Measurements from ENCODE around the gene SORBS1. TPM values are rescaled to one million over a fixed set of nuclear protein-coding genes. Genes with fewer than 3 reads are reported as not detected.

The SORBS1 gene
- total and polyA plus RNA-seq, 9 of the 15 experiments (the other 6 are each of a cell fraction or from before 2014, with no cell fraction given) = 2.0 to 13.3 (median 6.5) TPM

- FAIRE-seq (peak; percentile 49), ATAC-seq (no peak), DNase-seq (ENCODE audit: extremely low read depth in 1 of 4, low spot score in 3 of 4) (no peak)
- Histone ChIP-seq H3K4me3 (no peak overlapping the region), H3K9me1 (ENCODE audit: control insufficient read depth, insufficient read depth, low read length) (peaks cover 4% of the 10 kb centered on the region), H4K20me1 (replicated peaks; ENCODE audit: control insufficient read depth, insufficient read depth, low read length) (peaks cover 15% of the 10 kb centered on the region), H2AFZ (ENCODE audit: low read depth, low read length) (no peak overlapping the region), H3K4me1 (replicated peaks in 1 of 2; ENCODE audit: control insufficient read depth in 2 of 2, insufficient read depth in 2 of 2, low read length in 2 of 2) (peaks cover 18 to 36% of the 10 kb centered on the region in 2 experiments), H3K27me3 (ENCODE audit: control insufficient read depth in 2 of 2, insufficient read depth in 2 of 2, low read length in 2 of 2) (no peaks in the 10 kb centered on the region), H3K79me2 (ENCODE audit: control insufficient read depth, insufficient read depth, low read length) (peaks cover 82% of the 10 kb centered on the region), H3K9me3 (replicated peaks; ENCODE audit: control insufficient read depth, insufficient read depth, low read depth, low read length) (no peaks in the 10 kb centered on the region; the same call in 1 of the 2 replicates), H3K36me3 (ENCODE audit: control insufficient read depth, insufficient read depth, low read length) (peaks cover 4% of the 10 kb centered on the region; the same call in 1 of the 3 replicates), H3K4me2 (ENCODE audit: insufficient read depth, low read length) (no peak overlapping the region), H3K27ac (ENCODE audit: extremely low read depth, low read depth, low read length) (no peak overlapping the region), H3K9ac (ENCODE audit: insufficient read depth in 1 of 2, low read depth in 2 of 2, low read length in 2 of 2) (no peak overlapping the region)
- ChIA-PET CTCF (ENCODE audit: low intra/inter-chr PET ratio) (no interaction called here), POLR2A (interaction anchor here (0.7 to 1.2 kb wide), 3 partner anchors 9 to 13 kb away, joined by 3 to 4 read pairs (median 3); no protein-coding TSS in a partner anchor)
- in situ Hi-C loops (cut with MboI) = no loop called here
- 91% methylated on average over 1 of the region's 1 CpG for WGBS (ENCODE audit: insufficient coverage, low coverage, missing lambda C conversion rate)
- no TSS peak for BruUV-seq (replicated peaks)
- intact Hi-C loops (cut with micrococcal nuclease) = no loop called here
- no peak for TF ChIP-seq CREB5 (CRISPR knock-in tag; IDR thresholded peaks at IDR 0.05)
- no peak for TF ChIP-seq KLF16 (IDR thresholded peaks at IDR 0.05)
- no peak for TF ChIP-seq ZNF224 (CRISPR knock-in tag; IDR thresholded peaks at IDR 0.05)
- peak; percentile 59 for TF ChIP-seq REST (IDR thresholded peaks at IDR 0.05; ENCODE audit: borderline replicate concordance)
- TF ChIP-seq REST (CRISPR knock-in tag; IDR thresholded peaks at IDR 0.05; ENCODE audit: low read depth) = no peak
- TF ChIP-seq, protein P1, sequence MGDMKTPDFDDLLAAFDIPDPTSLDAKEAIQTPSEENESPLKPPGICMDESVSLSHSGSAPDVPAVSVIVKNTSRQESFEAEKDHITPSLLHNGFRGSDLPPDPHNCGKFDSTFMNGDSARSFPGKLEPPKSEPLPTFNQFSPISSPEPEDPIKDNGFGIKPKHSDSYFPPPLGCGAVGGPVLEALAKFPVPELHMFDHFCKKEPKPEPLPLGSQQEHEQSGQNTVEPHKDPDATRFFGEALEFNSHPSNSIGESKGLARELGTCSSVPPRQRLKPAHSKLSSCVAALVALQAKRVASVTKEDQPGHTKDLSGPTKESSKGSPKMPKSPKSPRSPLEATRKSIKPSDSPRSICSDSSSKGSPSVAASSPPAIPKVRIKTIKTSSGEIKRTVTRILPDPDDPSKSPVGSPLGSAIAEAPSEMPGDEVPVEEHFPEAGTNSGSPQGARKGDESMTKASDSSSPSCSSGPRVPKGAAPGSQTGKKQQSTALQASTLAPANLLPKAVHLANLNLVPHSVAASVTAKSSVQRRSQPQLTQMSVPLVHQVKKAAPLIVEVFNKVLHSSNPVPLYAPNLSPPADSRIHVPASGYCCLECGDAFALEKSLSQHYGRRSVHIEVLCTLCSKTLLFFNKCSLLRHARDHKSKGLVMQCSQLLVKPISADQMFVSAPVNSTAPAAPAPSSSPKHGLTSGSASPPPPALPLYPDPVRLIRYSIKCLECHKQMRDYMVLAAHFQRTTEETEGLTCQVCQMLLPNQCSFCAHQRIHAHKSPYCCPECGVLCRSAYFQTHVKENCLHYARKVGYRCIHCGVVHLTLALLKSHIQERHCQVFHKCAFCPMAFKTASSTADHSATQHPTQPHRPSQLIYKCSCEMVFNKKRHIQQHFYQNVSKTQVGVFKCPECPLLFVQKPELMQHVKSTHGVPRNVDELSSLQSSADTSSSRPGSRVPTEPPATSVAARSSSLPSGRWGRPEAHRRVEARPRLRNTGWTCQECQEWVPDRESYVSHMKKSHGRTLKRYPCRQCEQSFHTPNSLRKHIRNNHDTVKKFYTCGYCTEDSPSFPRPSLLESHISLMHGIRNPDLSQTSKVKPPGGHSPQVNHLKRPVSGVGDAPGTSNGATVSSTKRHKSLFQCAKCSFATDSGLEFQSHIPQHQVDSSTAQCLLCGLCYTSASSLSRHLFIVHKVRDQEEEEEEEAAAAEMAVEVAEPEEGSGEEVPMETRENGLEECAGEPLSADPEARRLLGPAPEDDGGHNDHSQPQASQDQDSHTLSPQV (IDR thresholded peaks at IDR 0.05) = no peak
- TF ChIP-seq KAT8 (IDR thresholded peaks at IDR 0.05; ENCODE audit: low read depth) = no peak
Measured at GRCh38 chr10:95275726-95276366, 285.3 kb downstream of the SORBS1 start.
